Chondrocyte (in vitro differentiated cells): ENCODE measurements around the gene UHMK1. TPM values are rescaled to one million over a fixed set of nuclear protein-coding genes. Genes with fewer than 3 reads are reported as not detected.
"Not testable (repeated sequence)": the region's sequence is repeated elsewhere in the genome, so short reads cannot be mapped to it uniquely, and the experiment has no call there.

Source experiments
- DNase-seq: peaks from one replicate; pipeline ENCODE4 v3.0.0; 2021; ENCODE audit warnings: mixed read lengths, low spot score
- H3K27ac Mint-ChIP-seq: one replicate; pipeline ENCODE4 v1.8.0; 2021; ENCODE audit warnings: mild to moderate bottlenecking, moderate library complexity, mixed read lengths; ENCODE audit not compliant: unreplicated experiment
- H3K27me3 Mint-ChIP-seq: 2 replicates; pipeline ENCODE4 v1.8.0; 2021; ENCODE audit warnings: low read depth, mixed read lengths
- H3K36me3 Mint-ChIP-seq: 2 replicates; pipeline ENCODE4 v1.8.0; 2021; ENCODE audit warnings: low read depth, mixed read lengths
- H3K4me1 Mint-ChIP-seq: 2 replicates; pipeline ENCODE4 v1.8.0; 2021; ENCODE audit warnings: low read depth, mild to moderate bottlenecking, mixed read lengths
- H3K4me3 Mint-ChIP-seq: one replicate; pipeline ENCODE4 v1.8.0; 2021; ENCODE audit warnings: mild to moderate bottlenecking, moderate library complexity, mixed read lengths; ENCODE audit not compliant: unreplicated experiment
- H3K9me3 Mint-ChIP-seq: 2 replicates; pipeline ENCODE4 v1.8.0; 2021; ENCODE audit warnings: low read depth, mixed read lengths
- CTCF ChIP-seq: fragments of 200-600 bp; sonication (generic); IDR thresholded peaks from 2 replicates; pipeline ENCODE4 v1.5.0; 2021; ENCODE audit warnings: antibody characterized with exemption, mild to moderate bottlenecking, moderate library complexity
- total RNA-seq: library from RNA; stranded (reverse); gene quantifications from 3 replicates; pipeline ENCODE4 v1.2.1, GENCODE V29; 2021

The UHMK1 gene
- total RNA-seq, 1 donor from 2014 or later, result 28.4 TPM

GRCh38 chr1:162476620-162477019 lies 21.0 kb upstream of the UHMK1 start:
- Mint-ChIP-seq H3K4me1 (no peaks in the 10 kb centered on the region), H3K27ac (no peak overlapping the region), H3K27me3 (no peaks in the 10 kb centered on the region), H3K36me3 (peaks cover 4% of the 10 kb centered on the region), H3K9me3 (peaks cover 21% of the 10 kb centered on the region), H3K4me3 (no peak overlapping the region)
- TF ChIP-seq CTCF, result no peak
- no peak for DNase-seq

- DNase-seq, result no peak
- no peak overlapping the region for H3K4me3 Mint-ChIP-seq
- no peaks in the 10 kb centered on the region for H3K36me3 Mint-ChIP-seq
- peaks cover 11% of the 10 kb centered on the region for H3K27me3 Mint-ChIP-seq
- peaks cover 5% of the 10 kb centered on the region for H3K9me3 Mint-ChIP-seq
- H3K4me1 Mint-ChIP-seq, result no peaks in the 10 kb centered on the region
- no peak overlapping the region for H3K27ac Mint-ChIP-seq
- no peak for TF ChIP-seq CTCF
Measured at GRCh38 chr1:162485236-162485635, 12.4 kb upstream of the UHMK1 start.

GRCh38 chr1:162487241-162487640 lies 10.4 kb upstream of the UHMK1 start:
- DNase-seq, result no peak
- Mint-ChIP-seq H3K4me1 (no peaks in the 10 kb centered on the region), H3K4me3 (no peak overlapping the region), H3K9me3 (no peaks in the 10 kb centered on the region), H3K36me3 (no peaks in the 10 kb centered on the region), H3K27me3 (peaks cover 20% of the 10 kb centered on the region), H3K27ac (no peak overlapping the region)
- TF ChIP-seq CTCF, result no peak

- Mint-ChIP-seq H3K36me3 (no peaks in the 10 kb centered on the region), H3K27me3 (peaks cover 29% of the 10 kb centered on the region), H3K27ac (no peak overlapping the region), H3K4me1 (no peaks in the 10 kb centered on the region), H3K4me3 (no peak overlapping the region), H3K9me3 (no peaks in the 10 kb centered on the region)
- DNase-seq, result no peak
- TF ChIP-seq CTCF, result no peak
Measured at GRCh38 chr1:162488219-162488618, 9.4 kb upstream of the UHMK1 start.

- not testable (repeated sequence) for H3K27ac Mint-ChIP-seq, H3K36me3 Mint-ChIP-seq, H3K9me3 Mint-ChIP-seq, DNase-seq, H3K4me3 Mint-ChIP-seq
- Mint-ChIP-seq H3K27me3 (peaks cover 18% of the 10 kb centered on the region), H3K4me1 (peaks cover 30% of the 10 kb centered on the region)
Measured at GRCh38 chr1:162495531-162496233, 1.9 kb upstream of the UHMK1 start.
